NK-92 (cell line): ENCODE measurements around the gene HRH2.
"Not testable (repeated sequence)": the region's sequence is repeated elsewhere in the genome, so short reads cannot be mapped to it uniquely, and the experiment has no call there.

Experiments
- DNase-seq: peaks from one replicate; lab custom pipeline; 2025; ENCODE audit not compliant: unreplicated experiment; lab: John Stamatoyannopoulos, UW

The HRH2 gene

DNA sequence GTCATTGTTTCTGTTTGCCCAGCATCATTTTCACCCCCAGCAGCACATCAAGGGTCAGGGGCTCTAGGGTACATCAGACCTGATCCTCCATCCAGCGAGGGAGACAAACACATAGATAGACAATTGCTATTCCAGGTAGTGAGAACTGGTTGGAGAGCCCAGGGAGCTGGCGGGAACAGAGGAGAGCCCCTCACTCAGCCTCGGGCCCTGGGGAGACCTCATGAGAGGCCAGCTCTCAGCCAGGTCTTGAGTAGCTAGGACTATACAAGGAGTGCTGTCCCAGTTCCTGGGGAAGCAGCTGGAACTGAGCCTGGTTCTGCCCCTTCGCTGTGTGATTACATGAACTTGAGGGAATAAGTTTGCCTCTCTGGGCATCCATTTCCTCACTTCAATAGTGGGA, 80.3 kb downstream of the HRH2 start:
- DNase-seq = no peak

GRCh38 chr5:175738602-175739133, 80.8 kb downstream of the HRH2 start:
- no peak for DNase-seq

GRCh38 chr5:175740014-175740413, 82.1 kb downstream of the HRH2 start:
- no peak for DNase-seq

GRCh38 chr5:175741556-175741955, 83.7 kb downstream of the HRH2 start:
- no peak for DNase-seq

- no peak for DNase-seq
Measured at GRCh38 chr5:175742290-175742994, 84.6 kb downstream of the HRH2 start.

DNA sequence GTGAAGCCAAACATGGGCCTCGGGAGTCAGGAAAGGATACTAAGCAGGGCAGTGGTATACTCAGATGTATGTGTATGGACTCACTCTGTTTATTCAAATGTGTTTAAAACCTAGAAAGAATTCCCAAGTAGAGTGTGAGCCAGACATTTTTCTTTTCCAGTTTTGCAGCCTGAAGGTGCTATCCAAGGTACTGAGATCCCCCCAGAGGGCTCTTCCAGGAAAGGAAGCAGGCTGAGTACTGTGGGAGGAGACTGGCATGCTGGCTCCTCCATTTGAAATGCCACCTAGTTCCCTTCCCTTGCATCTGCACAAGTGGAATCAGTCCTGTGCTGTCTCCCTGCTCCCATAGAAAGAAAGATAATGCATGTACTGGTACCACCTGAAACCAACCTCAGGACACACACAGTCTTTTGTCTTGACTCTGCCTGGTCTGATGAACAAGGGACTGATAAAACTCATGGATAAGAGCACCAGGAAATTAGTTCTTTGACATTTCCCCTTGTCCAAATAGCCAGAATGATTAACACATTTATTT, 85.9 kb downstream of the HRH2 start:
- DNase-seq = no peak

DNA sequence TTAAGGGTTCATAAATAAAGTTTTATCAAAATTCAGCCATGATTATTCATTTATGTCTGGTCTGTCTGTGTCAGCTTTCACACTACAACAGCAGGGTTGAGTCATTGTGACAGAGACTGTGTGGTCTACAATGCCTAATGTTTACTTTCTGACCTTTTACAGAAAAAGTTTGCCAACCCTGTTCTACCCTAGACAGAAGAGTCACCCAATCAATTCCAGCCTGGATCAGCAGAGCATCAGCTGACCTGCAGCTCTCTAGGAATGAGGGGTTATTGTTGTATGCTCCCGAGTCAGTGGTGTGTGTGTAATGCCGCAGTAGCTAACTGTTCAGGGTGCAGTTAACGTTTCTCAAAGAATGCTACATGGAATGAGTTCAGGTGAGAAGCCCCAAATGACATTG, 87.3 kb downstream of the HRH2 start:
- DNase-seq = no peak

DNA sequence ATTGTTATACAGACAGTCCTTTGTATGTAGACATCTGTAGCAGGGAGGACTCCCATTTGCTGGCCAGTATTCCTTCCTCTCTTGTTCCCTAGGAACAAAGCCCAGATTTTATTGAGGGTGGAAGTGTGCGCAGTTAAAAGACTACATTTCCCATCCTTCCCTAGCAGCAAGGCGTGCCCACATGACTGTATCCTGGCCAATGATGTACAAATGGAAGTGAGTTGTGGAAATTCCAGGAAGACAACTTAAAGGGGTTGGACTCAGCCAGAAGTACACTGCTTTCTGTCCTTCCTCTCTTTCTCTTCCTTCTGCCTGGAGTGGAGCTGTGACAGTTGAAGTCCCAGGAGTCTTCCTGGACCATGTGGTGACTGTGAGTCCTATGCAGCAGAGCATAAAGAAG, 89.0 kb downstream of the HRH2 start:
- DNase-seq = no peak

- no peak for DNase-seq
Measured at GRCh38 chr5:175747539-175748060, 89.7 kb downstream of the HRH2 start.

GRCh38 chr5:175748650-175749049, 90.8 kb downstream of the HRH2 start:
- DNase-seq = no peak

DNA sequence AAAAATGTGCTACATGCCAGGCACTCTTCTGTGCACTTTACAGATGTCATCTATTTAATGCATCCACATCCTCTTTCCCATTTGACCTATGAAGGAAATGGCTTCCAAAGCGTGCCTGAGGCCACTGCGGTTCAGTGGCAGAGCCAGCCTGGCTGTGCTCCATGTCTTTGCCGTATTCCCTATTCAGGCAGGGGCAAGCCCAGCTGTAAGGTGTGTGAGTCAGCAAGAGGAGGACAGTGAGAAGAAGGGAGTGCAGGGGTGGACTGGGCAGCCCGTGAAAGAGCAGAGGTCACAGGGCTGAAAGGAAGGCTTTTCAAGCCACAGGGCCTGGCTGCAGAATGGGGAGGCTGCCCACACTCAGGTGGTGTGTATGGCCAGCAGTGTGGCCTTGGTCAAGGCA, 91.7 kb downstream of the HRH2 start:
- DNase-seq = no peak

- DNase-seq = no peak
Measured at GRCh38 chr5:175750511-175750931, 92.7 kb downstream of the HRH2 start.

- DNase-seq = no peak
Measured at GRCh38 chr5:175751369-175751768, 93.5 kb downstream of the HRH2 start.

DNA sequence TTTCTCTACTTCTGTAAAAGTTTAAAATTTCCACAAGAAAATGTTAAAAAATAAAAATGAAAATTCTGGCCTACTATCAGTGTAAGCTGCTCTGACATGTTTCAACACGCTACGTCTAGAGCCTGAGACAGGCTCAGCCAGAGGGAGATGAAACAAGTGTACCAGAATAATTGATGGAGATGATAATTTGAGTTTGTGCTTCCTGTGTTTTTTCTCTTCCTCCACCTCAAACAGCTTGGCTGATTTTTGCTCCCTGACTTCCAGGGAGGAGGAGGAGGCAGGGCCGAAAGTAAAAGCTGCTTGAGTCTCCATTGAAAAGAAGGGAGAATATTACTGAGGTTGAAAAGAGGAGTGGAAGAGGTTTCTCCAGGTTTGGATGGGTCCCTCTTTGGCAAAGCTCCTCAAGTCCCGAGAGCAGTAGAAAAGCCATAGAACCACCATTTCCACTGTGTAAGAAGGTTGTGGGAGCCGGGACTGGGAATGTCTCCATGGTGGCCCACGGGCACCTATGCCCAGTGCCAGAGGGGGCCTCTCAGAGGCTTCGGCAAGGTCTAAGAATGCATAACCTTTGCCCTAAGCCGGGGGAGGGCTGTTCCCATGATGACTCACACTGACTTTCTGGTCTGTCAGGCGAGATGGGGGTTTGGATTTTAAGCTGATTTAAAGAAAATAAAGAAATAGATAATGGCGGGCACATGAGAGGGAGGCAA, 95.1 kb downstream of the HRH2 start:
- DNase-seq = no peak

GRCh38 chr5:175753536-175754402, 95.9 kb downstream of the HRH2 start:
- no peak for DNase-seq

GRCh38 chr5:175759991-175760390, 102.1 kb downstream of the HRH2 start:
- DNase-seq = not testable (repeated sequence)
